Stomach smooth muscle (tissue), 2 donors: ENCODE data around the gene PLPP3.

Experiments
- H3K27ac ChIP-seq: one replicate; pipeline ENCODE4 v1.7.0; 2013; ENCODE audit warnings: mild to moderate bottlenecking, low read length, inconsistent platforms
- H3K27me3 ChIP-seq, 2 donors: one replicate each; pipeline ENCODE4 v1.7.0; 2013; ENCODE audit warnings: low read length in 2 of 2; ENCODE audit not compliant: insufficient read depth in 2 of 2, control insufficient read depth in 1 of 2
- H3K36me3 ChIP-seq, 2 donors: one replicate each; pipeline ENCODE4 v1.7.0; 2013; ENCODE audit warnings: low read length in 2 of 2; ENCODE audit not compliant: control insufficient read depth in 2 of 2, insufficient read depth in 2 of 2
- H3K4me1 ChIP-seq: one replicate; pipeline ENCODE4 v1.7.0; 2013; ENCODE audit warnings: low read length; ENCODE audit not compliant: control insufficient read depth, insufficient read depth
- H3K4me3 ChIP-seq, 2 donors: one replicate each; pipeline ENCODE4 v1.7.0; 2013; ENCODE audit warnings: low read length in 2 of 2
- H3K9ac ChIP-seq, 2 donors: one replicate each; pipeline ENCODE4 v1.7.0; 2013; ENCODE audit warnings: low read length in 2 of 2, mild to moderate bottlenecking in 1 of 2
- H3K9me3 ChIP-seq, 2 donors: one replicate each; pipeline ENCODE4 v1.7.0; 2013; ENCODE audit warnings: low read length in 2 of 2; ENCODE audit not compliant: control insufficient read depth in 2 of 2
- donor health status: healthy.
- donor health status: Pancreatic carcinoma.

The PLPP3 gene

GRCh38 chr1:56478734-56479133 lies 100.6 kb downstream of the PLPP3 start:
- no peak overlapping the region for H3K27ac ChIP-seq
- H3K4me3 ChIP-seq, result no peak overlapping the region

GRCh38 chr1:56477164-56478111 lies 101.9 kb downstream of the PLPP3 start:
- peak overlapping the region; percentile 60 to 77 for H3K4me3 ChIP-seq
- H3K4me1 ChIP-seq, result peaks cover 14% of the 10 kb centered on the region
- H3K27ac ChIP-seq, result peak overlapping the region; percentile 89
- peak overlapping the region; percentile 73 to 76 for H3K9ac ChIP-seq
- no peaks in the 10 kb centered on the region for H3K36me3 ChIP-seq
- H3K9me3 ChIP-seq, result no peaks in the 10 kb centered on the region
- no peaks in the 10 kb centered on the region for H3K27me3 ChIP-seq

More at GRCh38 chr1:56478734-56479133, 100.6 kb downstream of the PLPP3 start:
- Histone ChIP-seq H3K36me3 (no peaks in the 10 kb centered on the region), H3K4me1 (peaks cover 14% of the 10 kb centered on the region), H3K27me3 (no peaks in the 10 kb centered on the region), H3K9ac (no peak overlapping the region), H3K9me3 (no peaks in the 10 kb centered on the region)

- no peaks in the 10 kb centered on the region for H3K27me3 ChIP-seq
- H3K4me3 ChIP-seq, result no peak overlapping the region
- H3K4me1 ChIP-seq, result peaks cover 16% of the 10 kb centered on the region
- H3K9me3 ChIP-seq, result no peaks in the 10 kb centered on the region
- no peak overlapping the region for H3K9ac ChIP-seq
- no peaks in the 10 kb centered on the region for H3K36me3 ChIP-seq
- H3K27ac ChIP-seq, result no peak overlapping the region
Observed at GRCh38 chr1:56473582-56474270, 105.6 kb downstream of the PLPP3 start.

- Histone ChIP-seq H3K36me3 (no peaks in the 10 kb centered on the region), H3K4me1 (peaks cover 12% of the 10 kb centered on the region), H3K9ac (no peak overlapping the region), H3K4me3 (no peak overlapping the region), H3K27me3 (no peaks in the 10 kb centered on the region), H3K9me3 (no peaks in the 10 kb centered on the region), H3K27ac (no peak overlapping the region)
Observed at GRCh38 chr1:56472860-56473259, 106.5 kb downstream of the PLPP3 start.

- Histone ChIP-seq H3K36me3 (no peaks in the 10 kb centered on the region), H3K4me3 (no peak overlapping the region), H3K9me3 (no peaks in the 10 kb centered on the region), H3K9ac (no peak overlapping the region), H3K4me1 (peaks cover 2% of the 10 kb centered on the region), H3K27ac (no peak overlapping the region), H3K27me3 (no peaks in the 10 kb centered on the region)
Observed at GRCh38 chr1:56469640-56470371, 109.6 kb downstream of the PLPP3 start.

GRCh38 chr1:56468518-56468917 lies 110.8 kb downstream of the PLPP3 start:
- Histone ChIP-seq H3K4me1 (peaks cover 2% of the 10 kb centered on the region), H3K4me3 (no peak overlapping the region), H3K27me3 (no peaks in the 10 kb centered on the region), H3K27ac (no peak overlapping the region), H3K9me3 (no peaks in the 10 kb centered on the region), H3K36me3 (no peaks in the 10 kb centered on the region), H3K9ac (no peak overlapping the region)

- Histone ChIP-seq H3K4me1 (peaks cover 2% of the 10 kb centered on the region), H3K9me3 (no peaks in the 10 kb centered on the region), H3K27ac (no peak overlapping the region), H3K9ac (no peak overlapping the region), H3K36me3 (no peaks in the 10 kb centered on the region), H3K4me3 (no peak overlapping the region), H3K27me3 (no peaks in the 10 kb centered on the region)
Observed at GRCh38 chr1:56466538-56466937, 112.8 kb downstream of the PLPP3 start.

GRCh38 chr1:56464294-56464693 lies 115.1 kb downstream of the PLPP3 start:
- H3K4me1 ChIP-seq, result peaks cover 2% of the 10 kb centered on the region
- H3K27ac ChIP-seq, result no peak overlapping the region
- no peaks in the 10 kb centered on the region for H3K27me3 ChIP-seq
- H3K4me3 ChIP-seq, result no peak overlapping the region
- no peaks in the 10 kb centered on the region for H3K9me3 ChIP-seq
- H3K9ac ChIP-seq, result no peak overlapping the region
- no peaks in the 10 kb centered on the region for H3K36me3 ChIP-seq

GRCh38 chr1:56463376-56463775 lies 116.0 kb downstream of the PLPP3 start:
- Histone ChIP-seq H3K9me3 (no peaks in the 10 kb centered on the region), H3K9ac (no peak overlapping the region), H3K4me3 (no peak overlapping the region), H3K27ac (no peak overlapping the region), H3K27me3 (no peaks in the 10 kb centered on the region), H3K4me1 (no peaks in the 10 kb centered on the region), H3K36me3 (no peaks in the 10 kb centered on the region)

GRCh38 chr1:56462209-56462608 lies 117.2 kb downstream of the PLPP3 start:
- no peak overlapping the region for H3K27ac ChIP-seq
- H3K9me3 ChIP-seq, result no peaks in the 10 kb centered on the region
- no peaks in the 10 kb centered on the region for H3K36me3 ChIP-seq
- no peak overlapping the region for H3K4me3 ChIP-seq
- no peaks in the 10 kb centered on the region for H3K27me3 ChIP-seq
- no peak overlapping the region for H3K9ac ChIP-seq
- H3K4me1 ChIP-seq, result no peaks in the 10 kb centered on the region
